Adrenal gland (tissue), 12 donors: ENCODE measurements around the gene DHX30. TPM values are rescaled to one million over a fixed set of nuclear protein-coding genes. Genes with fewer than 3 reads are reported as not detected.

ENCODE experiments used
- DNase-seq, 7 donors: peaks; one replicate each; pipeline ENCODE4 v3.0.0-alpha.2; 2019 to 2020
- H3K27ac ChIP-seq, 5 donors: fragments of 200-600 bp; sonication (generic) in 4 of 5; 1 replicate in 3 of 5; 2 replicates in 2 of 5; pipeline versions ENCODE4 v1.5.1 to v1.8.0; 2016 to 2020; ENCODE audit warnings: mild to moderate bottlenecking in 1 of 5
- H3K27me3 ChIP-seq: fragments of 200-600 bp; 2 replicates; pipeline ENCODE4 v1.8.0; 2021
- H3K36me3 ChIP-seq, 2 donors: fragments of 200-600 bp; replicated peaks in 1 of 2; 1 replicate in 1 of 2; 2 replicates in 1 of 2; pipeline versions ENCODE4 v1.5.1 to v1.8.0; 2018 to 2022
- H3K4me1 ChIP-seq, 2 donors: fragments of 200-600 bp; replicated peaks in 1 of 2; 1 replicate in 1 of 2; 2 replicates in 1 of 2; pipeline versions ENCODE4 v1.5.1 to v1.8.0; 2018 to 2021
- H3K4me3 ChIP-seq, 4 donors: fragments of 200-600 bp; sonication (generic) in 3 of 4; one replicate each; pipeline ENCODE4 v1.5.1; 2016 to 2018
- H3K9me3 ChIP-seq, 3 donors: fragments of 200-600 bp; sonication (generic) in 1 of 3; replicated peaks in 1 of 3; 1 replicate in 2 of 3; 2 replicates in 1 of 3; pipeline versions ENCODE4 v1.5.1 to v1.8.0; 2016 to 2021
- POLR2A ChIP-seq, 2 donors: fragments of 450-650 bp; IDR thresholded peaks; one replicate each; pipeline ENCODE4 v1.6.1; 2017; ENCODE audit warnings: antibody characterized with exemption in 2 of 2, mild to moderate bottlenecking in 2 of 2, moderate library complexity in 1 of 2
- WGBS, 4 donors: extraction: QIAGEN DNeasy Blood & Tissue Kit in 2 of 4; methylation state at CpG; one replicate each; pipeline versions ENCODE4 v1.1.5 to v1.1.7; 2013 to 2017; 5-methylcytosine and 5-hydroxymethylcytosine counted together
- intact Hi-C, 2 donors: fragments of 100-400 bp; cut with DNase I; formaldehyde crosslinking; loops; one replicate each; pipeline versions ENCODE4 v1.14.1 to v1.15.0; 2022 to 2023
- microRNA counts, 2 donors: library from miRNA; unstranded; fragments of <30 nt; microRNA quantifications; one replicate each; lab custom pipeline; 2016
- microRNA-seq, 3 donors: library from miRNA; unstranded; fragments of <30 nt; microRNA quantifications; one replicate each; pipeline ENCODE4, GENCODE V29; 2017 to 2020
- polyA plus RNA-seq, 3 donors: library from polyadenylated mRNA; stranded (reverse); fragments of 200-250 nt in 2 of 3; fragments of 350-450 nt in 1 of 3; fragmentation: Illumina TruSeq in 1 of 3; extraction: RNeasy Lipid Tissue Mini Kit (QIAGEN cat#74804) in 1 of 3; gene quantifications; one replicate each; pipeline ENCODE4 v1.2.3, GENCODE V29; 2013 to 2014
- small RNA-seq, 2 donors: library from RNA; depleted of rRNA; stranded (forward); fragments of <200 nt; gene quantifications; one replicate each; pipeline ENCODE3, GENCODE V24; 2016
- total RNA-seq, 9 donors: library from RNA; depleted of rRNA in 4 of 9; stranded (reverse); fragments of >200 nt in 4 of 9; fragments of 120-200 nt in 1 of 9; fragmentation: NEBNext Ultra II Directional in 1 of 9; extraction: Animal tissue kit (Norgen Biotek cat#: 25700) in 1 of 9; gene quantifications; one replicate each; pipeline versions ENCODE4 v1.1.0 to v1.2.4, GENCODE V29; 2013 to 2023
- TF ChIP-seq, protein P1 (sequence below), 6 experiments: fragments of 450-650 bp in 4 of 6; fragments of 200-600 bp in 2 of 6; sonication (generic) in 1 of 6; IDR thresholded peaks; 1 replicate in 5 of 6; 2 replicates in 1 of 6; pipeline versions ENCODE4 v1.5.1 to v1.8.0; 2016 to 2021; ENCODE audit warnings: antibody characterized with exemption in 6 of 6, mild to moderate bottlenecking in 2 of 6, moderate library complexity in 1 of 6
- donor health status: healthy with polysubstance abuse.
- donor health status: Bipolar disorder and iron deficiency.
- donor health status: DM: yes; HTN: yes; CAD: no.
- donor health status: DM: no; HTN: no; CAD: no.
- donor health status: DM: no; HTN: no; CAD: no.
- donor health status: DM: yes; HTN: yes; CAD: no.

The DHX30 gene
- total and polyA plus RNA-seq, 12 donors = 35.5 to 79.9 (median 62.2) TPM

GRCh38 chr3:47895241-47895640, 92.3 kb downstream of the DHX30 start:
- intact Hi-C loops = no loop called here
- H3K4me3 ChIP-seq = no peak overlapping the region

GRCh38 chr3:47896736-47897135, 93.8 kb downstream of the DHX30 start:
- TF ChIP-seq POLR2A (IDR thresholded peaks at IDR 0.05) = no peak
- TF ChIP-seq, protein P1, sequence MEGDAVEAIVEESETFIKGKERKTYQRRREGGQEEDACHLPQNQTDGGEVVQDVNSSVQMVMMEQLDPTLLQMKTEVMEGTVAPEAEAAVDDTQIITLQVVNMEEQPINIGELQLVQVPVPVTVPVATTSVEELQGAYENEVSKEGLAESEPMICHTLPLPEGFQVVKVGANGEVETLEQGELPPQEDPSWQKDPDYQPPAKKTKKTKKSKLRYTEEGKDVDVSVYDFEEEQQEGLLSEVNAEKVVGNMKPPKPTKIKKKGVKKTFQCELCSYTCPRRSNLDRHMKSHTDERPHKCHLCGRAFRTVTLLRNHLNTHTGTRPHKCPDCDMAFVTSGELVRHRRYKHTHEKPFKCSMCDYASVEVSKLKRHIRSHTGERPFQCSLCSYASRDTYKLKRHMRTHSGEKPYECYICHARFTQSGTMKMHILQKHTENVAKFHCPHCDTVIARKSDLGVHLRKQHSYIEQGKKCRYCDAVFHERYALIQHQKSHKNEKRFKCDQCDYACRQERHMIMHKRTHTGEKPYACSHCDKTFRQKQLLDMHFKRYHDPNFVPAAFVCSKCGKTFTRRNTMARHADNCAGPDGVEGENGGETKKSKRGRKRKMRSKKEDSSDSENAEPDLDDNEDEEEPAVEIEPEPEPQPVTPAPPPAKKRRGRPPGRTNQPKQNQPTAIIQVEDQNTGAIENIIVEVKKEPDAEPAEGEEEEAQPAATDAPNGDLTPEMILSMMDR (IDR thresholded peaks at IDR 0.05) = no peak
- Histone ChIP-seq H3K4me3 (no peak overlapping the region), H3K27me3 (no peaks in the 10 kb centered on the region), H3K36me3 (no peaks in the 10 kb centered on the region), H3K9me3 (no peaks in the 10 kb centered on the region), H3K4me1 (no peaks in the 10 kb centered on the region), H3K27ac (no peak overlapping the region)
- DNase-seq = no peak
- intact Hi-C loops = no loop called here
- 83 to 91% (median 87%) methylated on average over 3 of the region's 3 CpGs for WGBS, 4 donors

More at GRCh38 chr3:47895241-47895640, 92.3 kb downstream of the DHX30 start:
- no peaks in the 10 kb centered on the region for H3K27me3 ChIP-seq
- no peaks in the 10 kb centered on the region for H3K9me3 ChIP-seq
- no peaks in the 10 kb centered on the region for H3K36me3 ChIP-seq
- WGBS, 4 donors = 96 to 100% (median 99%) methylated on average over 3 of the region's 3 CpGs
- DNase-seq = no peak
- peaks cover 0 to 8% of the 10 kb centered on the region in 2 donors for H3K4me1 ChIP-seq
- no peak overlapping the region for H3K27ac ChIP-seq
- TF ChIP-seq, protein P1 (IDR thresholded peaks at IDR 0.05) = no peak
- no peak for TF ChIP-seq POLR2A (IDR thresholded peaks at IDR 0.05)

DNA sequence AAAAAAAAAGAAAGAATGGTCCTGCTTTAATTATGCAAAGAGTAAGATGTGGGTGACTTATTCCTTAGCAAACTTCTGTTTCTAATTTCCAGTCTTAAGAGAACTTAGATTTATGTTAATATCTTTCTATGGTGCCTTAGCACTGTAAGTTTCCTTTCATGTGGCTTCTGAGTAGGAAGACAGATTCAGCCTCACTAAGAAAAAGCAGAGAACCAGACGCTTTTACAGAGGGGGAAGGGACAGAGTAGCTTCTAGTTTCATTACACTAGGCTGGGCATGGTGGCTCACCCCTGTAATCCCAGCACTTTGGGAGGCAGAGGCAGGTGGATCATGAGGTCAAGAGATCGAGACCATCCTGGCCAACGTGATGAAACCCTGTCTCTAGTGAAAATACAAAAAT, 95.0 kb downstream of the DHX30 start:
- intact Hi-C loops = no loop called here

GRCh38 chr3:47899495-47900108, 96.7 kb downstream of the DHX30 start:
- H3K27me3 ChIP-seq = no peaks in the 10 kb centered on the region
- intact Hi-C loops = no loop called here
- no peak for DNase-seq
- no peak for TF ChIP-seq POLR2A (IDR thresholded peaks at IDR 0.05)
- TF ChIP-seq, protein P1 (IDR thresholded peaks at IDR 0.05) = no peak
- WGBS, 4 donors = 89 to 97% (median 94%) methylated on average over 3 of the region's 3 CpGs
- no peaks in the 10 kb centered on the region for H3K36me3 ChIP-seq
- no peaks in the 10 kb centered on the region for H3K4me1 ChIP-seq
- H3K9me3 ChIP-seq = no peaks in the 10 kb centered on the region
- no peak overlapping the region for H3K27ac ChIP-seq
- H3K4me3 ChIP-seq = no peak overlapping the region

More for the DNA sequence above, 95.0 kb downstream of the DHX30 start:
- DNase-seq = no peak
- Histone ChIP-seq H3K4me1 (no peaks in the 10 kb centered on the region), H3K9me3 (no peaks in the 10 kb centered on the region), H3K36me3 (no peaks in the 10 kb centered on the region), H3K27me3 (no peaks in the 10 kb centered on the region), H3K27ac (no peak overlapping the region), H3K4me3 (no peak overlapping the region)
- TF ChIP-seq, protein P1 (IDR thresholded peaks at IDR 0.05) = no peak
- TF ChIP-seq POLR2A (IDR thresholded peaks at IDR 0.05) = no peak
- 83 to 93% (median 89%) methylated on average over 3 of the region's 3 CpGs for WGBS, 4 donors

MicroRNAs within 50 kb of the gene (microRNA counts, 767-probe panel; counts per million panel counts)
- 0 counts per million in 2 donors for microRNA hsa-miR-1226-3p (lab: Ali Mortazavi, UCI)

Small RNA genes within 50 kb of the gene (microRNA-seq; reads per million reads assigned to microRNA genes)
- gene MIR1226 = 13.9 to 123 (median 45.8) reads per million in 3 donors

Small RNA genes within 50 kb of the gene (small RNA-seq; reads per million reads assigned to genes)
- gene MIR1226 (0 reads per million in 2 donors), gene RF02271 (0 reads per million in 2 donors)

Other genes starting within 250 kb of the DHX30 start
- under 1 TPM in 6 of 9 donors, not detected in 3; 0.14 to 0.84 (median 0.59) TPM for gene CSPG5, start 224.3 kb upstream of the DHX30 start, total RNA-seq
- gene CSPG5, start 224.3 kb upstream of the DHX30 start, polyA plus RNA-seq = under 1 TPM; 0.13 to 0.68 (median 0.32) TPM
- gene SMARCC1, start 21.2 kb upstream of the DHX30 start, total RNA-seq = 10 to 100 TPM; 12.1 to 47.4 (median 29.6) TPM
- gene SMARCC1, start 21.2 kb upstream of the DHX30 start, polyA plus RNA-seq = 10 to 100 TPM in 2 of 3 donors, 1 to 10 TPM in 1; 5.5 to 20.7 (median 11.7) TPM
- gene MAP4, start 213.3 kb downstream of the DHX30 start, total RNA-seq = 100 to 1,000 TPM in 4 of 9 donors, 10 to 100 TPM in 5; 34.3 to 152 (median 88.5) TPM
- gene MAP4, start 213.3 kb downstream of the DHX30 start, polyA plus RNA-seq = 10 to 100 TPM; 49.2 to 65.1 (median 52.6) TPM